Lung (tissue), 12 donors: ENCODE measurements around the gene GARIN6. TPM values are rescaled to one million over a fixed set of nuclear protein-coding genes. Genes with fewer than 3 reads are reported as not detected.
"Not testable (repeated sequence)": the region's sequence is repeated elsewhere in the genome, so short reads cannot be mapped to it uniquely, and the experiment has no call there.

ENCODE experiments used
- ATAC-seq: fragments of 200-7000 bp; cut with Tn5 transposase; one replicate; pipeline ENCODE4 v1.9.1; 2020; ENCODE audit warnings: moderate number of reproducible peaks; ENCODE audit not compliant: insufficient read depth, low FRiP score
- DNase-seq, 3 donors: peaks; one replicate each; pipeline ENCODE4 v3.0.0-alpha.2; 2013 to 2017
- H3K27ac ChIP-seq, 2 donors: one replicate each; pipeline ENCODE4 v1.5.1; 2013; ENCODE audit warnings: mild to moderate bottlenecking in 2 of 2, moderate library complexity in 2 of 2, control low read depth in 1 of 2, inconsistent platforms in 1 of 2, low read depth in 1 of 2, low read length in 1 of 2
- H3K27me3 ChIP-seq, 3 donors: one replicate each; pipeline ENCODE4 v1.5.1; 2013; ENCODE audit warnings: low read length in 2 of 3; ENCODE audit not compliant: control insufficient read depth in 3 of 3, insufficient read depth in 3 of 3
- H3K36me3 ChIP-seq, 4 donors: one replicate each; pipeline ENCODE4 v1.5.1; 2013; ENCODE audit warnings: low read length in 4 of 4, mild to moderate bottlenecking in 1 of 4, moderate library complexity in 1 of 4; ENCODE audit not compliant: control insufficient read depth in 4 of 4, insufficient read depth in 4 of 4
- H3K4me1 ChIP-seq, 5 donors: one replicate each; pipeline ENCODE4 v1.5.1; 2013; ENCODE audit warnings: low read length in 5 of 5, mild to moderate bottlenecking in 2 of 5, moderate library complexity in 1 of 5; ENCODE audit not compliant: control insufficient read depth in 5 of 5, insufficient read depth in 5 of 5
- H3K4me3 ChIP-seq: one replicate; pipeline ENCODE4 v1.5.1; 2013; ENCODE audit warnings: mild to moderate bottlenecking, control low read depth, moderate library complexity
- H3K9ac ChIP-seq, 2 donors: one replicate each; pipeline ENCODE4 v1.5.1; 2013; ENCODE audit warnings: low read length in 2 of 2, control low read depth in 1 of 2; ENCODE audit not compliant: insufficient read depth in 1 of 2
- H3K9me3 ChIP-seq, 4 donors: one replicate each; pipeline ENCODE4 v1.5.1; 2013; ENCODE audit warnings: low read length in 3 of 4, mild to moderate bottlenecking in 1 of 4, moderate library complexity in 1 of 4; ENCODE audit not compliant: control insufficient read depth in 4 of 4, insufficient read depth in 3 of 4
- WGBS, 2 donors: extraction: QIAGEN DNeasy Blood & Tissue Kit; methylation state at CpG; one replicate each; pipeline ENCODE4 v1.1.7; 2013; 5-methylcytosine and 5-hydroxymethylcytosine counted together
- polyA plus RNA-seq, 2 donors: library from polyadenylated mRNA; stranded (reverse); fragments of 200-250 nt; gene quantifications; one replicate each; pipeline ENCODE4 v1.2.1, GENCODE V29; 2013
- total RNA-seq, 2 donors: library from RNA; depleted of rRNA in 1 of 2; stranded (reverse); fragments of >200 nt in 1 of 2; gene quantifications; one replicate each; pipeline ENCODE4 v1.2.1, GENCODE V29; 2014 to 2021
- TF ChIP-seq, protein P1 (sequence below): IDR thresholded peaks from 2 replicates; pipeline ENCODE4 v1.5.1; 2012; ENCODE audit warnings: mild to moderate bottlenecking; ENCODE audit errors: control extremely low read depth, extremely low read depth
- donor health status: control.
- donor health status: control.
- donor health status: Bipolar disorder and iron deficiency.
- donor health status: healthy.
- donor health status: DM: yes; HTN: yes; CAD: no.

Gene GARIN6
- total and polyA plus RNA-seq, 4 donors: not detected

DNA sequence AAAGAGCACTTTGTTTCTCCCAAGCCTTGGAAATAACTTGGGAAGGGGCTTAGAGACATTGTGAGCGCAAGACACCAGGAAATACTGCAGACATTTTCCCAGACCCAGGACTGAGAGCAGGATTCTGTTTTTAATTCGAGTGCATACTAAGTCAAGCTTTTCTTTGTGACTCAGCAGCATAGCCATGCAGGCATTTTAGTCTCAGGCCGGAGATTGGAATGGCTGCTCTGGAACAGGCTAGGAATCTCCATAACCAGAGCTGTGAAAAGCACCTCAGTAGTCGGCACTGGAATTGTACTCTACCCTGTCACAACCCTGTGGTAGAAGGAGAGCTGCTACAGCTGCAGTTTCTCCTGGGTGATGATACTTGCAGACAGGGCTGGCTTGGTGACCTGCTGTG, 28.9 kb upstream of the GARIN6 start:
- H3K36me3 ChIP-seq: no peaks in the 10 kb centered on the region
- H3K4me3 ChIP-seq: no peak overlapping the region
- H3K4me1 ChIP-seq: no peaks in the 10 kb centered on the region
- no peak overlapping the region for H3K27ac ChIP-seq
- WGBS, 2 donors: 89 to 96% methylated on average over 4 of the region's 4 CpGs
- peaks cover 0 to 16% (median 11%) of the 10 kb centered on the region in 4 donors for H3K9me3 ChIP-seq
- ATAC-seq: no peak
- H3K9ac ChIP-seq: no peak overlapping the region
- TF ChIP-seq, protein P1, sequence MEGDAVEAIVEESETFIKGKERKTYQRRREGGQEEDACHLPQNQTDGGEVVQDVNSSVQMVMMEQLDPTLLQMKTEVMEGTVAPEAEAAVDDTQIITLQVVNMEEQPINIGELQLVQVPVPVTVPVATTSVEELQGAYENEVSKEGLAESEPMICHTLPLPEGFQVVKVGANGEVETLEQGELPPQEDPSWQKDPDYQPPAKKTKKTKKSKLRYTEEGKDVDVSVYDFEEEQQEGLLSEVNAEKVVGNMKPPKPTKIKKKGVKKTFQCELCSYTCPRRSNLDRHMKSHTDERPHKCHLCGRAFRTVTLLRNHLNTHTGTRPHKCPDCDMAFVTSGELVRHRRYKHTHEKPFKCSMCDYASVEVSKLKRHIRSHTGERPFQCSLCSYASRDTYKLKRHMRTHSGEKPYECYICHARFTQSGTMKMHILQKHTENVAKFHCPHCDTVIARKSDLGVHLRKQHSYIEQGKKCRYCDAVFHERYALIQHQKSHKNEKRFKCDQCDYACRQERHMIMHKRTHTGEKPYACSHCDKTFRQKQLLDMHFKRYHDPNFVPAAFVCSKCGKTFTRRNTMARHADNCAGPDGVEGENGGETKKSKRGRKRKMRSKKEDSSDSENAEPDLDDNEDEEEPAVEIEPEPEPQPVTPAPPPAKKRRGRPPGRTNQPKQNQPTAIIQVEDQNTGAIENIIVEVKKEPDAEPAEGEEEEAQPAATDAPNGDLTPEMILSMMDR: no peak
- no peaks in the 10 kb centered on the region for H3K27me3 ChIP-seq
- no peak for DNase-seq

DNA sequence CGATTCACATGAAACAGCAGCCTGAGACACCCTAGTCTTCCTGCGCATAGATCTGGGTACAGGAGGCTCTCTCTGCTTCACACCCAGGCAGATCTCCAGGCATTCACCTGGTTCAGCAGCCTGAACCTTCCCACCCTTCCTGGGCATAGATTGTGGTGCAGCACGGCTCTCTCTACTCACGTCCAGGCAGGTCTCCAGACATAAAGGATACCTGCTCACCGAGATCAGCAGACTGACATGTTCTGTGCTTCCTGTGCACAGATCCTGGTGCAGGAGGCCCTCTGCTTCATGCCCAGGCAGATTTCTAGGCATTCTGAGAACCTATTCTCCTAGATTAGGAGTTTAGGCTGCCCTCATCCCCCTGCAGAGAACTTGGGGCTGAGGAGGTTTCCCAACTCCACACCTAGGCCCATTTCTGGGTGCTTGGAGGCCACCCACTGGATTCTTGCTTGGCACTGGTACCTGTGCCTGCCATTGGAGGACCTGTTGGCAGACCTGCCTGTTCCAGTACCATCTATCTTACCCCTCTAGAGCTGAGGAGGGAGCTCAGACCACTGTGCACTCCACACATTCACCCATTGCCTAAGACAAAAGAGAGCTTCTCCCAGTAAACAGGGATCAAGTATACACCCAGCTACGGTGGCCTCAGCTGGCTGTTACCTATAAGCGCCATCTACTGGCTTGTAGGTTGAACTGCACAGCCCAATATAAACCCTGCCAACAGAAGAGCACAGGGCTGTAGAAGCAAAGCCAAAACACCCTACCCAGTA, 28.0 kb upstream of the GARIN6 start:
- no peak for ATAC-seq
- peaks cover 0 to 16% (median 11%) of the 10 kb centered on the region in 4 donors for H3K9me3 ChIP-seq
- 69% methylated on average over 7 of the region's 7 CpGs for WGBS, 2 donors
- H3K4me3 ChIP-seq: no peak overlapping the region
- H3K4me1 ChIP-seq: no peaks in the 10 kb centered on the region
- H3K27ac ChIP-seq: no peak overlapping the region
- no peaks in the 10 kb centered on the region for H3K27me3 ChIP-seq
- TF ChIP-seq, protein P1: no peak
- no peak overlapping the region for H3K9ac ChIP-seq
- no peaks in the 10 kb centered on the region for H3K36me3 ChIP-seq
- DNase-seq: peak in 1 of 3 donors; percentile 2

DNA sequence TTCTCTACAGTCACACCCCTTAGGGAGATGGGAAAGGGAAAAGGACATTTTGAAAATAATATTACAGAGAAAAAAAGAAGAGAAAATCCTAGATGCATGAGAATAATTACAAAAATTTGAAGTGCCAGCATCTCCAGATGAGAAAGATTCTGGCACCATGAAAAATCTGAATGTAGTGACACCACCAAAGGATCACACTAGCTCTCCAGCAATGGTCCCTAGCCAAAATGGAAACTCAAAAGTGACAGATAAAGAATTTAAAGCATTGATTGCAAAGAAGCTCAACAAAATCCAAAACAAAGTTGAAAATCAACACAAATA, 27.4 kb upstream of the GARIN6 start:
- DNase-seq: no peak
- Histone ChIP-seq H3K27ac (no peak overlapping the region), H3K27me3 (no peaks in the 10 kb centered on the region), H3K4me1 (no peaks in the 10 kb centered on the region), H3K9me3 (peaks cover 0 to 16% (median 11%) of the 10 kb centered on the region in 4 donors), H3K4me3 (no peak overlapping the region), H3K9ac (no peak overlapping the region), H3K36me3 (no peaks in the 10 kb centered on the region)
- no peak for ATAC-seq
- TF ChIP-seq, protein P1: no peak

DNA sequence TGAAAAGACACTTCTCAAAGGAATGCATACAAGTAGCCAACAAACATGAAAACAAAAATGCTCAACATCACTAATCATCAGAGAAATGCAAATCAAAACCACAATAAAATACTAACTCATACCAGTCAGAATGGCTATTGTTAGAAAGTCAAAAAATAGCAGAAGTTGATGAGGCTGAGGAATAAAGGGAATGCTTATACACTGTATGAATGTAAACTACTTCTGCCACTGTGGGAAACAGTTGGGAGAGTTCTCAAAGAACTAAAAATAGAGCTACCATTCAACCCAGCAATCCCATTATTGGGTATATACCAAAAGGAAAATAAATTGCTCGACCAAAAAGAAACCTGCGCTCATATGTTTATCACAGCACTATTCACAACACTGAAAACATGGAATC, 23.0 kb upstream of the GARIN6 start:
- 93 to 97% methylated on average over 2 of the region's 2 CpGs for WGBS, 2 donors
- not testable (repeated sequence) for H3K36me3 ChIP-seq, H3K9me3 ChIP-seq, H3K9ac ChIP-seq, ATAC-seq, H3K4me1 ChIP-seq, H3K27ac ChIP-seq, H3K4me3 ChIP-seq, H3K27me3 ChIP-seq, DNase-seq
